A549 (cell line): Measurements from ENCODE around the gene CFAP68. TPM values are rescaled to one million over a fixed set of nuclear protein-coding genes. Genes with fewer than 3 reads are reported as not detected.

Source experiments
- ATAC-seq, 2 experiments: fragments of 200-7000 bp in 1 of 2; fragments of >200 bp in 1 of 2; cut with Nextera tagmentation in 1 of 2; cut with Tn5 transposase in 1 of 2; 3 replicates each; pipeline versions ENCODE4 v1.8.0 to v1.9.1; 2018 to 2020; ENCODE audit warnings: mild to moderate bottlenecking in 1 of 2, moderate library complexity in 1 of 2
- CTCF ChIA-PET: fragments of 300-600 bp; sonication (Branson Sonifier 250); formaldehyde crosslinking; extraction: SDS; loops from one replicate; lab custom pipeline; 2021; ENCODE audit warnings: antibody characterized with exemption, inconsistent platforms; lab: Yijun Ruan, JAX
- POLR2A ChIA-PET: fragments of 350-600 bp; formaldehyde crosslinking; extraction: SDS; loops from one replicate; lab custom pipeline; 2021; ENCODE audit warnings: antibody characterized with exemption, inconsistent platforms; lab: Yijun Ruan, JAX
- DNase-seq, 2 experiments: peaks; one replicate each; pipeline versions ENCODE4 v3.0.0 to v3.0.0-alpha.2; 2011 to 2016; ENCODE audit warnings: low read depth in 1 of 2, low spot score in 1 of 2
- FAIRE-seq: peaks from 2 replicates; lab custom pipeline; 2011; peaks lifted over from hg19 to GRCh38; lab: Jason Lieb, UNC
- H3K27ac ChIP-seq, 2 experiments: fragments of >200 bp; sonication (Bioruptor Twin); formaldehyde crosslinking; 3 replicates each; pipeline ENCODE4 v1.5.1; 2016 to 2017
- H3K4me1 ChIP-seq: fragments of >200 bp; sonication (Bioruptor Twin); formaldehyde crosslinking; 3 replicates; pipeline ENCODE4 v1.6.1; 2016
- H3K4me2 ChIP-seq: fragments of >200 bp; sonication (Bioruptor Twin); formaldehyde crosslinking; 3 replicates; pipeline ENCODE4 v1.6.1; 2016
- H3K4me3 ChIP-seq: fragments of >200 bp; sonication (Bioruptor Twin); formaldehyde crosslinking; 3 replicates; pipeline ENCODE4 v1.5.1; 2016
- H3K9me3 ChIP-seq: fragments of >200 bp; sonication (Bioruptor Twin); formaldehyde crosslinking; 3 replicates; pipeline ENCODE4 v1.6.1; 2016
- ATOH8 ChIP-seq: fragments of 250-450 bp; sonication (Bioruptor Pico); IDR thresholded peaks from 2 replicates; pipeline ENCODE4 v1.5.0; 2020; ENCODE audit warnings: low read depth, mild to moderate bottlenecking, moderate library complexity
- BHLHE40 ChIP-seq: IDR thresholded peaks from 2 replicates; pipeline ENCODE4 v1.6.1; 2012; ENCODE audit warnings: low read depth, low read length, inconsistent platforms
- CBX2 ChIP-seq: fragments of 200-600 bp; sonication (generic); IDR thresholded peaks from 2 replicates; pipeline ENCODE4 v1.6.1; 2016; ENCODE audit warnings: low read depth, mild to moderate bottlenecking, borderline replicate concordance
- CHD2 ChIP-seq: fragments of 150-350 bp; IDR thresholded peaks from 2 replicates; pipeline ENCODE4 v1.6.1; 2014; ENCODE audit warnings: low read length; ENCODE audit not compliant: partially characterized antibody
- CHD4 ChIP-seq: fragments of 200-600 bp; sonication (generic); IDR thresholded peaks from 2 replicates; pipeline ENCODE4 v1.6.1; 2016; ENCODE audit warnings: antibody characterized with exemption, mild to moderate bottlenecking, borderline replicate concordance
- EHF ChIP-seq: fragments of 250-450 bp; sonication (Bioruptor Pico); IDR thresholded peaks from 2 replicates; pipeline ENCODE4 v1.5.0; 2020; ENCODE audit warnings: mild to moderate bottlenecking
- ELK1 ChIP-seq: fragments of 150-350 bp; IDR thresholded peaks from 2 replicates; pipeline ENCODE4 v1.6.1; 2014; ENCODE audit warnings: low read depth, mild to moderate bottlenecking, low read length
- EP300 ChIP-seq, 2 experiments: fragments of >200 bp; sonication (Bioruptor Twin); formaldehyde crosslinking; IDR thresholded peaks; 2 replicates in 1 of 2; 3 replicates in 1 of 2; pipeline ENCODE4 v1.6.1; 2016 to 2017
- ESRRA ChIP-seq: fragments of 150-350 bp; IDR thresholded peaks from 2 replicates; pipeline ENCODE4 v1.6.1; 2014; ENCODE audit warnings: mild to moderate bottlenecking, low read length, borderline replicate concordance
- FOSB ChIP-seq: fragments of 250-450 bp; sonication (Bioruptor Pico); IDR thresholded peaks from 2 replicates; pipeline ENCODE4 v1.5.0; 2020; ENCODE audit warnings: mild to moderate bottlenecking, moderate library complexity
- GATA3 ChIP-seq: IDR thresholded peaks from 2 replicates; pipeline ENCODE4 v1.6.1; 2012; ENCODE audit warnings: borderline replicate concordance
- HDAC2 ChIP-seq: fragments of 200-600 bp; sonication (generic); IDR thresholded peaks from 2 replicates; pipeline ENCODE4 v1.6.1; 2016
- HEYL ChIP-seq: fragments of 250-450 bp; sonication (Bioruptor Pico); IDR thresholded peaks from 2 replicates; pipeline ENCODE4 v1.8.0; 2021; ENCODE audit warnings: mild to moderate bottlenecking, moderate library complexity
- HOXB13 ChIP-seq: fragments of 250-450 bp; sonication (Bioruptor Pico); IDR thresholded peaks from 2 replicates; pipeline ENCODE4 v1.5.0; 2020; ENCODE audit warnings: low read depth, mild to moderate bottlenecking, moderate library complexity
- HOXB5 ChIP-seq: fragments of 250-450 bp; sonication (Bioruptor Pico); IDR thresholded peaks from 2 replicates; pipeline ENCODE4 v1.5.0; 2020; ENCODE audit warnings: mild to moderate bottlenecking, moderate library complexity
- JUN ChIP-seq, 2 experiments: fragments of >200 bp; sonication (Bioruptor Twin); formaldehyde crosslinking; IDR thresholded peaks; 2 replicates in 1 of 2; 3 replicates in 1 of 2; pipeline ENCODE4 v1.6.1; 2016 to 2017
- JUNB ChIP-seq: fragments of >200 bp; sonication (Bioruptor Twin); formaldehyde crosslinking; IDR thresholded peaks from 2 replicates; pipeline ENCODE4 v1.6.1; 2016
- KDM1A ChIP-seq: fragments of 200-600 bp; sonication (generic); IDR thresholded peaks from 2 replicates; pipeline ENCODE4 v1.6.1; 2016; ENCODE audit warnings: low read depth, mild to moderate bottlenecking
- KDM5A ChIP-seq: fragments of 200-600 bp; sonication (generic); IDR thresholded peaks from 2 replicates; pipeline ENCODE4 v1.6.1; 2016; ENCODE audit warnings: antibody characterized with exemption, mild to moderate bottlenecking
- MAFK ChIP-seq: fragments of 450-650 bp; IDR thresholded peaks from 2 replicates; pipeline ENCODE4 v1.6.1; 2014; ENCODE audit not compliant: partially characterized antibody
- MYC ChIP-seq: IDR thresholded peaks from 2 replicates; pipeline ENCODE4 v1.6.1; 2012; ENCODE audit warnings: mild to moderate bottlenecking, inconsistent platforms, low read length, improper control_type of control experiment, borderline replicate concordance
- NFE2L2 ChIP-seq: fragments of 150-350 bp; conservative IDR thresholded peaks from 2 replicates; pipeline ENCODE4 v1.6.1; 2014; ENCODE audit warnings: low read length
- NPAS2 ChIP-seq: fragments of 250-450 bp; sonication (Bioruptor Pico); IDR thresholded peaks from 2 replicates; pipeline ENCODE4 v1.8.0; 2022; ENCODE audit warnings: mild to moderate bottlenecking, moderate library complexity, borderline replicate concordance
- NR3C1 ChIP-seq: fragments of >200 bp; sonication (Bioruptor Twin); formaldehyde crosslinking; IDR thresholded peaks from 3 replicates; pipeline ENCODE4 v1.6.1; 2017
- PBX3 ChIP-seq: IDR thresholded peaks from 2 replicates; pipeline ENCODE4 v1.6.1; 2012
- POLR2A ChIP-seq: IDR thresholded peaks from 2 replicates; pipeline ENCODE4 v1.6.1; 2012; ENCODE audit warnings: mild to moderate bottlenecking, low read length
- RAD21 ChIP-seq, 2 experiments: fragments of >200 bp in 1 of 2; sonication (Bioruptor Twin) in 1 of 2; formaldehyde crosslinking in 1 of 2; IDR thresholded peaks in 1 of 2; conservative IDR thresholded peaks in 1 of 2; 2 replicates in 1 of 2; 3 replicates in 1 of 2; pipeline ENCODE4 v1.6.1; 2012 to 2018; ENCODE audit warnings: inconsistent platforms in 1 of 2
- RARB ChIP-seq: fragments of 250-450 bp; sonication (Bioruptor Pico); IDR thresholded peaks from 2 replicates; pipeline ENCODE4 v1.8.0; 2021; ENCODE audit warnings: mild to moderate bottlenecking, moderate library complexity
- RCOR1 ChIP-seq: fragments of 150-350 bp; IDR thresholded peaks from 2 replicates; pipeline ENCODE4 v1.6.1; 2014; ENCODE audit warnings: antibody characterized with exemption, low read length, low read depth
- RFX5 ChIP-seq: fragments of 450-650 bp; IDR thresholded peaks from 2 replicates; pipeline ENCODE4 v1.7.1; 2014; ENCODE audit warnings: antibody characterized with exemption, mild to moderate bottlenecking, moderate library complexity
- RNF2 ChIP-seq: fragments of 200-600 bp; sonication (generic); IDR thresholded peaks from 2 replicates; pipeline ENCODE4 v1.6.1; 2016; ENCODE audit warnings: low read depth, mild to moderate bottlenecking, antibody characterized with exemption, moderate library complexity, borderline replicate concordance
- SMC3 ChIP-seq: fragments of >200 bp; sonication (Bioruptor Twin); formaldehyde crosslinking; IDR thresholded peaks from 3 replicates; pipeline ENCODE4 v1.6.1; 2018; ENCODE audit warnings: inconsistent platforms
- SREBF2 ChIP-seq: fragments of 450-650 bp; IDR thresholded peaks from 2 replicates; pipeline ENCODE4 v1.6.1; 2014; ENCODE audit warnings: mild to moderate bottlenecking, moderate library complexity
- TP53 ChIP-seq: fragments of 250-450 bp; sonication (Bioruptor Pico); IDR thresholded peaks from 2 replicates; pipeline ENCODE4 v1.5.0; 2021; ENCODE audit warnings: mild to moderate bottlenecking, moderate library complexity
- ZFP36 ChIP-seq: fragments of 450-650 bp; IDR thresholded peaks from 2 replicates; pipeline ENCODE4 v1.6.1; 2014; ENCODE audit warnings: borderline replicate concordance; ENCODE audit not compliant: partially characterized antibody
- ZNF302 ChIP-seq: fragments of 250-450 bp; sonication (Bioruptor Pico); IDR thresholded peaks from 2 replicates; pipeline ENCODE4 v1.9.0; 2021; ENCODE audit warnings: inconsistent platforms, mild to moderate bottlenecking, moderate library complexity
- ZSCAN20 ChIP-seq: fragments of 250-450 bp; sonication (Bioruptor Pico); IDR thresholded peaks from 2 replicates; pipeline ENCODE4 v1.8.0; 2022; ENCODE audit warnings: mild to moderate bottlenecking, moderate library complexity
- WGBS: methylation state at CpG from one replicate; pipeline ENCODE4 v1.1.6; 2017; ENCODE audit errors: missing lambda C conversion rate; 5-methylcytosine and 5-hydroxymethylcytosine counted together
- polyA minus RNA-seq: library from RNA; depleted of rRNA, polyadenylated mRNA; stranded (reverse); fragments of >200 nt; gene quantifications from 2 replicates; pipeline ENCODE4 v1.2.3, GENCODE V29; 2011; rRNA and poly(A)+ RNA removed
- polyA plus RNA-seq, 4 experiments: library from polyadenylated mRNA; depleted of rRNA in 3 of 4; stranded (reverse); fragments of >200 nt; fragmentation: RNase III in 1 of 4; extraction: RNeasy Plus Mini Kit Qiagen cat#74134 plus additional on column Dnase treatment in 1 of 4; gene quantifications; 2 replicates in 3 of 4; 3 replicates in 1 of 4; pipeline ENCODE4 v1.2.3, GENCODE V29; 2011 to 2017
- TF ChIP-seq, protein P1 (sequence below): fragments of 250-450 bp; sonication (Bioruptor Pico); IDR thresholded peaks from 2 replicates; pipeline ENCODE4 v1.5.0; 2021; ENCODE audit warnings: mild to moderate bottlenecking, moderate library complexity, borderline replicate concordance

CFAP68 gene
- 59.7 and 84.6 TPM in 2 replicates for polyA plus RNA-seq (2011; rRNA removed)
- 33.7 and 39.5 TPM in 2 replicates for polyA plus RNA-seq (2012; cell fraction: cytosol; rRNA removed)
- 8.3 and 12.9 TPM in 2 replicates for polyA plus RNA-seq (2012; cell fraction: nucleus; rRNA removed)
- polyA plus RNA-seq (2017; fragmentation: RNase III; extraction: RNeasy Plus Mini Kit Qiagen cat#74134 plus additional on column Dnase treatment): 36.3 to 40.3 TPM (median 36.5 TPM) in 3 replicates
- 11.5 and 12.8 TPM in 2 replicates for polyA minus RNA-seq

DNA sequence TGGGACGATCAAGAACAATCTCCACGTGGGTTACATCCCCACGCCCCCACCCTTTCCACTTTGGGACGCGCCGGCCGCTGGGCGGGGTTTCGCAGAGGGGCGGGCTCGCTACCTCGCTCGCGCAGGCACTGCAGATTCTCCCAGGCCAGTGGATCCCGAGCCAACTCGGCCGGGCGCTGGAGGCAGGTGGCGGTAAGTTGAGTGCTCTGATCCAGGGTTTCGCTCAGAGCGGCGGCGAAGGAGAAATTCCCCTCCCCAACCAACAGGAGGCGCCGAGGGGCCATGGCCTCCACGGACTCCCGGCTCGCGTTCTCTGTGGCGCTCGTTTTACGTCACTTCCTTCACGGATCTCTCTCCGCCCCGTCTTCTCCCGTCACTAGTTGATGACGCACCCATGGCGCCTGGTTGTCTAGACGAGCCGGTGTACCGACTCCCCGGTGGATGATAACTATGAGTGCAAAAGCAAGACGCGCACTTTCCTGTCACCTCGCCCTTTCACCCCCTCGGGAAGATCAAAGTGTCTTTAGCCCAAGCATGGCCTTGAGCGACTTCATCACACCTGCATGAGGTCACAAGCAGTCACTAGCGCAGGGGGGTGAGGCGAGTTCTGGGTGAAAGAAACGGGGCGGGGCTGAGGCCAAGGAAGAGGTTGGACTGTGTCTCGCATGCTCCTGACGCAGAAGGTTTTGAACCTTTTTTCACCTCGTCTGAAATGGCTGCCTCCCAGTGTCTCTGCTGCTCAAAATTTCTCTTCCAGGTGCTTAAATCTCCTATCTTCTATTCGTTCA lies at the start of gene CFAP68, which contains the start of gene FDXACB1:
TSS of gene CFAP68 (plus strand) at position 693 of the 788 bp plus-strand sequence. CDS start at position 713, 20 bp downstream.
TSS of gene FDXACB1 (minus strand) at position 317 of the 788 bp plus-strand sequence. CDS start at position 284, 33 bp downstream.
- Histone ChIP-seq H3K4me2 (peak within 1 kb of the TSS; percentile 92), H3K27ac (peak within 1 kb of the TSS; percentile 80 to 99), H3K4me3 (peak within 1 kb of the TSS; percentile 78), H3K9me3 (no peaks in the 10 kb centered on the region), H3K4me1 (peaks cover 9% of the 10 kb centered on the region; the same call in 1 of the 3 replicates)
- 2% methylated on average over 46 of the region's 55 CpGs for WGBS
- FAIRE-seq (no peak), ATAC-seq (peak; percentile 96 to 97), DNase-seq (peak; percentile 83 to 98)
- POLR2A ChIA-PET: interaction anchor here (1.1 to 1.7 kb wide), 2 partner anchors 48 kb away, joined by 5 to 7 read pairs; no protein-coding TSS in a partner anchor
- CTCF ChIA-PET: interaction anchor here (0.9 to 1.5 kb wide), 6 partner anchors 35 to 106 kb away, joined by 3 to 12 read pairs (median 4); no protein-coding TSS in a partner anchor
- TF ChIP-seq TP53 (CRISPR knock-in tag) (no peak), SMC3 (peak; percentile 65), HDAC2 (no peak), ZSCAN20 (CRISPR knock-in tag) (no peak), RCOR1 (no peak), RFX5 (no peak), NFE2L2 (no peak), KDM5A (peak; percentile 63; the same call in 1 of the 2 replicates), CBX2 (no peak), MYC (peak; percentile 41; the same call in 1 of the 2 replicates), SREBF2 (no peak), RARB (CRISPR knock-in tag) (no peak), NPAS2 (CRISPR knock-in tag) (no peak), FOSB (no peak), CHD2 (no peak), EP300 (IDR thresholded peaks at IDR 0.05) (no peak), MAFK (no peak), RNF2 (no peak), PBX3 (no peak), KDM1A (no peak), ZFP36 (no peak), JUNB (no peak), POLR2A (peak; percentile 18; the same call in 1 of the 2 replicates), ATOH8 (CRISPR knock-in tag) (no peak), HOXB5 (no peak), NR3C1 (no peak), GATA3 (no peak), ELK1 (no peak), ZNF302 (CRISPR knock-in tag) (no peak), HEYL (CRISPR knock-in tag) (no peak), JUN (IDR thresholded peaks at IDR 0.05) (peak in 1 of 2 experiments; percentile 76; a peak in 4 of 5 replicates), CHD4 (no peak), BHLHE40 (no peak), EHF (no peak), RAD21 (conservative IDR thresholded peaks at IDR 0.05 in 1 of 2, IDR thresholded peaks at IDR 0.05 in 1 of 2) (peak; percentile 69 to 81), ESRRA (no peak), HOXB13 (CRISPR knock-in tag) (no peak)
- TF ChIP-seq, protein P1, sequence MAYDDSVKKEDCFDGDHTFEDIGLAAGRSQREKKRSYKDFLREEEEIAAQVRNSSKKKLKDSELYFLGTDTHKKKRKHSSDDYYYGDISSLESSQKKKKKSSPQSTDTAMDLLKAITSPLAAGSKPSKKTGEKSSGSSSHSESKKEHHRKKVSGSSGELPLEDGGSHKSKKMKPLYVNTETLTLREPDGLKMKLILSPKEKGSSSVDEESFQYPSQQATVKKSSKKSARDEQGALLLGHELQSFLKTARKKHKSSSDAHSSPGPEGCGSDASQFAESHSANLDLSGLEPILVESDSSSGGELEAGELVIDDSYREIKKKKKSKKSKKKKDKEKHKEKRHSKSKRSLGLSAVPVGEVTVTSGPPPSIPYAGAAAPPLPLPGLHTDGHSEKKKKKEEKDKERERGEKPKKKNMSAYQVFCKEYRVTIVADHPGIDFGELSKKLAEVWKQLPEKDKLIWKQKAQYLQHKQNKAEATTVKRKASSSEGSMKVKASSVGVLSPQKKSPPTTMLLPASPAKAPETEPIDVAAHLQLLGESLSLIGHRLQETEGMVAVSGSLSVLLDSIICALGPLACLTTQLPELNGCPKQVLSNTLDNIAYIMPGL (CRISPR knock-in tag): no peak
